ENCODE results near the gene TPSB2.
"Not testable (repeated sequence)": the region's sequence is repeated elsewhere in the genome, so short reads cannot be mapped to it uniquely, and the experiment has no call there.

TPSB2 gene

GRCh38 chr16:1199347-1200013, 30.5 kb downstream of the TPSB2 start:
- DNase-seq: no peak

- DNase-seq: not testable (repeated sequence)
Observed at GRCh38 chr16:1198671-1199346, 31.2 kb downstream of the TPSB2 start.

DNA sequence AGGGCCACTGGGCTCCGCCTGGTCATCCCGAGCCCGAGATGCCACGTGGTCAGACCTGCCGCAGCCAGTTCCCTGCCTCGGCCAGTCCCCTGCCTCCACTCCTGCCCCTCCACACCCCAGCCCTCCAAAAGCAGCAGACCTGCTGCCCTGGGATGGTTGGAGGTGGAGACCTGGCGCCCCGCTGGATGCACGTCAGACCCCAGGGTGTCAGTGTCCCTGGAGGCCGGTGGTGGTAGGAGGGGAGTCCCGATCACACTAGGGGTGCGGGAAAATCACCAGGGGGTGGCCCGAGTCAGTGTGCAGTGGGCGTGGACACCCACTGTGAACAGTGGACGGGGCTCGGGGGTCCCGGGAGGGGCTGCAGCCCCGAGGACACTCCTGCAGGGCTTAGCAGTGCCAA, 31.8 kb downstream of the TPSB2 start:
- no peak for DNase-seq

- no peak for DNase-seq
Observed at GRCh38 chr16:1197237-1197866, 32.6 kb downstream of the TPSB2 start.

- DNase-seq: no peak
Observed at GRCh38 chr16:1196494-1196893, 33.5 kb downstream of the TPSB2 start.

DNA sequence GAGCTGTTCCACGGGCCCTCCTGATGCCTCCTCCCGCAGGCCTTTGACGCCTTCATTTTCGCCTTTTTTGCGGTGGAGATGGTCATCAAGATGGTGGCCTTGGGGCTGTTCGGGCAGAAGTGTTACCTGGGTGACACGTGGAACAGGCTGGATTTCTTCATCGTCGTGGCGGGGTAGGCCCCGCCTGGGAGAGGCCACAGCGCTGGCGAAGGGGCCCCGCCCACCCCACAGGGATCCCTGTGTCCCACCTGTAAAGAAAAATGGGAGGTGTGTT, 34.7 kb downstream of the TPSB2 start:
- DNase-seq: no peak

GRCh38 chr16:1194665-1195392, 35.2 kb downstream of the TPSB2 start:
- no peak for DNase-seq

DNA sequence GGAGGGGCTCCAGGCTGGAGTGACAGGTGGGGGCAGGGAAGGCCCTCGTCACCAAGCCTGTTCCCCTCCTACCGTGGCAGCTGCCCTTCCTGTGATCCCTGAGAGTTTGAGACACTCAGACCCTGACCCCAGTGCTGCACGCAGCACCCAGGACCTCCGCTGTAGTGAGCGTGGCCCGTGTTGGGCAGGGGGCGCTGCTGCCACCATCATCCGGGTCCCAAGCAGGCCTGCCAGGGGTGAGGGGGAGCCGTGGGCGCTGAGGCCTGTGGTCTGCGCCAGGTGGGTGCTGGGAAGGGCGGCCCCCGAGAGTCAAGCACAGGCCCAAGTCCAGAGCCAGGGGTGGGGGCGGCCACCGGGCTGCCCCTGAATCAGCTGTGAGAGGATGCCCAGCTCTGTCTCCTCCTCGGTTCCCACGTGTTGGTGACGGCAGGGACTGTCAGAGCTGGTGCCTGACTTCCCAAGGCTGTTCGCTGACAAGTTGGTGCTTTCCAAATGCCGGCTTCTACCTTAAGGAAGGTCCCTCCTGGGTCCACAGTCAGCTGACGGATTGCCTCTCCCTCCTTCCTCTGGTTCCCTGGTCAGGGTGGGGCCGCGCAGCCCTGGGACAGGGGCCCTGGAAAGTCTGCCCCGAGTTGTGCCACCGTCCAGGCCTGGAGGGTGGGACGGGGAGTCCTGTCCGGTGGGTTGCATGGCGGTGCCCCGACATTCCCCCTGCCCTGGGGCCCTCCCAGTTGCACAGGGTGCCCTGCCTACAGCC, 36.0 kb downstream of the TPSB2 start:
- no peak for DNase-seq

DNA sequence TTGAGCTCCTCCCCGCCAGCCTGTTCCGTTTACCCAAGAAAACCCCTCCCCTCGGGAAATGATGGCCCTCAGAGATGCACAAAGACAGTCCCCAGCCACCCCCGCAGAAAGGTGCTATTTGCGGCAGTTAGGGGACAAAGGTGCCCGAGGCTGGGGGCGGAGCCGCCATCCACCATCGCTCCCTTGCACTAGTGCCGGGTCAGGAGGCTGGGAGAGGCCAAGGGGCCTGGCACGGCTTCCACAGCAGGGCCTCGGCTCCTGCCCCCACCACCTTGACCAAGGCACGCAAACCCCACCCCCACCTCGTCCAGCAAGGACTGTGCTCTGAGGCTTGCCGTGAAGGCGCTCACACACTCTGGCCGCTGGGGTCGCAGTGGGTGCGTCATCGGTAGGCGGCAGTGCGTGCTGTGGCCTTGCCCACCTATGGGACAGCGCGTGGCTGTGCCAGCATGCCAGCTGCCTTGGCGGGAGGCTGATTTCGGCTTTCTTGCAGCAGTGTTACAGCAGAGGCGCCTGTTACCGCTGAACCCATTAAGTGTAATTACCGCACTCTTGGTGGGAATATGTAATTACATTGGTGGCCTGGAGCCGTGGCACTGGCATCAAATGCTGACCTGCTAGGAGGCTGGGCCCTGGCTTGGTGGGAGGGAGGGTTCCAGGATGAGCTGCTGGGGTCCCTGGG, 36.7 kb downstream of the TPSB2 start:
- no peak for DNase-seq

- DNase-seq: no peak
Observed at GRCh38 chr16:1192384-1193073, 37.5 kb downstream of the TPSB2 start.

GRCh38 chr16:1190789-1191188, 39.2 kb downstream of the TPSB2 start:
- DNase-seq: not testable (repeated sequence)

GRCh38 chr16:1189455-1189854, 40.5 kb downstream of the TPSB2 start:
- no peak for DNase-seq

DNA sequence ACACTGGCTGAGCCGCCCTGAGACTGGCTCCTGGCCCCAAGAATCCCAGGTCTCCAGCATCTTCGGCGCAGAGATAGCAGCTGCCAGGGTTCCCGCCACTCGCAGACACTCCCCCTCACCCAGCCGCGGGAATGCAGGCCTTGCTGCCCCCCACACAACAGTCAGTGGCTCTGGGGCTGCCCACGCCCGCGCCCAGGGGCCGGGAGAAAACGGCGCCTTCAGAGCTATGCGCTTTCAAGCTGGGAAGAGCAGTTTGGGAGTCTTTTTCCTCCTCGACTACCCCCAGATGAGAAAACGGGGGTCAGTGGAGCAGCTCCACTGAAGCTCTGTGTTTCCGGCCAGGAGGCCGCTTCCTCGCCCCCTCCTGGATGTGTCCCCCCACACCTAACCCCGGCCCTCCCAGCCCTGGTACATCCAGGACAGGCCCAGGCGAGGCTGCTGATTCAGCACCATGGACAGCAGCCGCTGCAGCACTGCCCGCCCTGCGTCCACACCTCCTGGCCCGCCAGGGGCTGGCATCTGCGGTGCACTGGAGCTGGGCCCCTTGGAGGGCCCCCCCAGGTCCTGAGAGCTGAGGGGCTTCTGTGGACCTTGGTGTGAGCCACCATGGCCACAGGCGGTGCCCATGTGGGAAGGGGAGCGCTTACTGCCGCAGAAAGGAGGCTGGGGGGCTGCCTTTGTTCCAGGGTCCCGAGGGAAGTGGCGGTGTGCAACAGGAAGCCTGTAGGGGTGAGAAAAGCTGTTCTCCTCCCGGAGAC, 41.4 kb downstream of the TPSB2 start:
- peak; percentile 37 for DNase-seq

DNA sequence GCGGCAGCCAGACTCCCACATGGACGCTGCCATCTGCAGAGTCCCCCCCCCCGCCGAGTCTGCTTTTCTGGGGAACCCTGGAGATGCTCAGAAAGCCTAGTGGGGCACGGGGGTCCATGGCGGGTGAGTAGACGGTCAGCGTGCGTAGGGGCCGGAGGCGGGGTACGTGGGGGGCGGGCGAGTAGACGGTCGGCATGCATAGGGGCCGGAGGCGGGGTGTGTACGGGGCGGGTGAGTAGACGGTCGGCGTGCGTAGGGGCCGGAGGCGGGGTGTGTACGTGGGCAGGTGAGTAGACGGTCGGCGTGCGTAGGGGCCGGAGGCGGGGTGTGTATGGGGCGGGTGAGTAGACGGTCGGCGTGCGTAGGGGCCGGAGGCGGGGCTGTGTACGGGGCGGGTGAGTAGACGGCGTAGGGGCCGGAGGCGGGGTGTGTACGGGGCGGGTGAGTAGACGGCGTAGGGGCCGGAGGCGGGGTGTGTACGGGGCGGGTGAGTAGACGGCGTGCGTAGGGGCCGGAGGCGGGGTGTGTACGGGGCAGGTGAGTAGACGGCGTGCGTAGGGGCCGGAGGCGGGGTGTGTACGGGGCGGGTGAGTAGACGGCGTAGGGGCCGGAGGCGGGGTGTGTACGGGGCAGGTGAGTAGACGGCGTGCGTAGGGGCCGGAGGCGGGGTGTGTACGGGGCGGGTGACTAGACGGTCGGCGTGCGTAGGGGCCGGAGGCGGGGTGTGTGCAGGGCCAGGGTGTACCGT, 44.4 kb downstream of the TPSB2 start:
- not testable (repeated sequence) for DNase-seq

GRCh38 chr16:1184980-1185379, 45.0 kb downstream of the TPSB2 start:
- no peak for DNase-seq

DNA sequence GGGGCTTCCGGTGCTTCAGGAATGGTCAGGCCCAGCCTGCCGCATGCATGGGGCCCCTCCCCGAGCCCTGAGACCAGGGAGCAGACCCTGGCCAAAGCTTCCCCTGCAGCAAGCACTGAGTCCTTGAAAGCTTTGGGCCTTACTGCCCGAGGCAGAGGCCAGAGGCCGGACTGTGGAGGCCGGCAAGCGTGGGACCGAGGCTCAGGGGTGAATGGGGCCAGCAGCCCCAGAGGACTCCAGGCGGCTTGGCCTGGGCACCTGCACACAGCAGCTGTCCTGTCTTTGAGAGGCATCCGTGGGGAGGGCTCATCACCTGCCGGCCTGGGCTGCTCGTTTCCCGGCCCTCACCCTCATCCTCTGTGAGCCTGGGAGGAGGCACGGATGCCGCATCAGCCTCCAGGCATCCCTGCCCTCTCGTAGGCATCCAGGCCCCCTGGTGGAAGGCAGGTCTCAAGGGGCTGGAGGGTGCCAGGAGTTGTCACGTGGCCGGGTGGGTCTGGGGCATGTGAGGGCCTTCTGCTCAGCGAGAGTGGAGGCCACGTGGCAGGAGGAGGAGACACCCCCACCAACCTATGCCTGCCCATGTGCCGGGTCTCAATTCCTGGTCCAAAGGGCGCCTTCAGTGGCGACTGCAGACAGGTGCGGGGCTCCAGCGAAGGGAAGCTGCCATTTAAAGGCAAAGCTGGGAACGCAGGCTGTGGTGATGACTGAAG, 45.7 kb downstream of the TPSB2 start:
- DNase-seq: no peak

DNA sequence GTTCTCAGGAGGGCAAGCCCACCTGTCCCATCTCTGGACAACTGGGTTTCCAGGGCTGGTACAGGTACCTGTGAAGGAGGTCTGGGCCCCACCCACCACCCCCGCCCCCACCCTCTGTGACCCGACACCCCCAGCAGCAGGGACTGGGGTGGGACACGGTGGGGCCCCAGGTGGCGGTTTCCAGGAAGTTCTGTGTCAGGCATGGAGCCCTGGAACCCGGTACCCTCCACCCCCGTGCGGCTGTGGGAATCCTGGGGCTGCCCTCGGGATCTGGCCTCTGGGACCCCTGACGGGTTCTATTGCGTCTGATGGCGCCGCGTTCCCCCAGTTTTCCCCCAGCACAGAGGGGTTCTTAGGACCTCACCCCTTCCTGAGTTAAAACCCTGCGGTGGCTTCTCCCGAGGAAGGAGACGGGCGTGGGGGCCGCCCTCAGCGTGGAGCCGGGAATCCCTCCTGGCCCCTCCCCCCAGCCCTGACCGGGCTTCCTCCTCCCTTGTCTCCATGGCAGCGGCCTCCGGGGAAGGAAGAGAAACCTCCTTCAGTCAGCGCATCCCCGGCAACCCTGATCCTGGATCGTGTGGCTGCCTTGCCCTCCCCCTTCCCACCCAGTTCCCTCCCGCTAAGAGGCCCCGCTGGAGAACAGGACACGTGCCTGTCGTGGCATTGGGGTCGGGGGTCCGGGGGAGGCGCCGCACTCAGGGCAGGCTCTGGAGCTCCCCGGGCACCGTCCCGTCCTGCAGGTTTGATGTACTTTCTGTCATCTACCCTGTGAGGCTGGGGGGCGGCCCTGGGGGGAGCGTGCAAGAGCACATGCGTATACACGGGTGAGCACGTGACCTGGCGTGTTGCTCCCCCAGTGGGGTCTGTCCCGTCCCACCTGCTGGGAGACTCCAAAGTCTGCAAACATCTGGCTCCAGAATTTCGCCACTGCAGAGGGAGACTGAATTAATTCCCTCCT, 46.8 kb downstream of the TPSB2 start:
- no peak for DNase-seq

DNA sequence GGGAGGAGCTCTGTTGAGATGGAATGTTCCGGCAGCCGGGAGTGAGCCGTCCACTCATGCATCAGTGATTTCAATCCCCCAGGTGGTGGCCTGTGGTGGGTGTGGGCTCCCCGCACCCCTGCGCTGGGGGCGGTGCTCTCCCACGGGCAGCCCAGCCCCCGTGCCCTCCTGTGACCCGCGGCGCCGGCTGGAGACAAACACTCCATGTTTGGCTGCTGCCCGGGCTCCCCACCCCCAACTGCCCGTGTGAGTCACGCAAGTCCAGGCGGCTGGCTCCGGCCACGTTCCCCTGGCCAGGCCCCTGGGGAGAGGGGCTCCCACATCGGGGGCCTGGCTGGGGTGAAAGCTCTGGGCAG, 47.7 kb downstream of the TPSB2 start:
- no peak for DNase-seq

Measured in effector CD4-positive, alpha-beta T cell (primary cell).